IMR-90 (cell line): Measurements from ENCODE around the gene IL1B.

Experiments
- FOS ChIP-seq: fragments of 150-350 bp; IDR thresholded peaks from 2 replicates; pipeline ENCODE4 v1.6.1; 2016; ENCODE audit warnings: low read depth, low read length
- POLR2A ChIP-seq: IDR thresholded peaks from 2 replicates; pipeline ENCODE4 v1.6.1; 2012; ENCODE audit warnings: mild to moderate bottlenecking, low read depth, low read length
- RCOR1 ChIP-seq: IDR thresholded peaks from 2 replicates; pipeline ENCODE4 v1.6.1; 2012; ENCODE audit warnings: mild to moderate bottlenecking, low read length, improper control_type of control experiment; ENCODE audit not compliant: insufficient replicate concordance
- RFX5 ChIP-seq: IDR thresholded peaks from 2 replicates; pipeline ENCODE4 v1.8.0; 2012; ENCODE audit warnings: low read depth, mild to moderate bottlenecking, low read length, moderate library complexity
- TF ChIP-seq, protein P1 (sequence below): fragments of 150-350 bp; IDR thresholded peaks from 2 replicates; pipeline ENCODE4 v1.6.1; 2017; ENCODE audit warnings: mild to moderate bottlenecking, antibody characterized with exemption, low read length, low read depth
- TF ChIP-seq, protein P2 (sequence below): conservative IDR thresholded peaks from 2 replicates; pipeline ENCODE4 v1.5.1; 2012; ENCODE audit warnings: mild to moderate bottlenecking, low read depth, low read length, improper control_type of control experiment

DNA sequence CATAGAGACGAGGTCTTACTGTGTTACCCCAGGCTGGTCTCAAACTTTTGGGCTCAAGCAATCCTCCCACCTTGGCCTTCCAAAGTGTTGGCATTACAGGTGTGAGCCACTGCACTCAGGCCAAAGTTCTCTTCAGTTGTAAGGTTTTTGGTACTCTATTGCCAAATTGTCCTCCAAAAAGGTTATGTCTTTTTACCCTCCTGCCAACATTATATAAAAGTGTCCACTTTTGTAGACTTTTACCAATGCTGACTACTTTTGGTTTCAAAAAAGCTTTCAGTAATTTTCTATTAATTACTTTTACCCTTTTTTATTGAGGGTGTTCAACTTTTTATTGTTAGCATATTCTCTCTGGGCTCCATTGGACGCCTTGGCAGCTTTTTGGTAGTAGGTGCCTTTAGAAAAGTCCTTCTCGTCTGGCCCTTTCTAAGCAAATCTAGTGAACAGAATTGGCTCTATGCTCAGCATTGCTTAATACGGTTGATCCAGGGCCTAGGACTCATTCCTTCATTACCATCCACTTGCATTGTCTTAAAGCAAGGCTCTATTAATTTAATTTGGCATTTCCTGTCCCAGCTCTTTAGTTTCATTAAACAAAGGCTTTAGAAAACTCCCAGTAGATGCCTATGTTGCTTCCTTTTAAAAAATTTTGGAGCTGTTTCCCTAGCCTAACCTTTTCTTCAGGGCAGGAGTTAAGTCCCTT is 35.5 kb downstream of the IL1B start:
- TF ChIP-seq, protein P1, sequence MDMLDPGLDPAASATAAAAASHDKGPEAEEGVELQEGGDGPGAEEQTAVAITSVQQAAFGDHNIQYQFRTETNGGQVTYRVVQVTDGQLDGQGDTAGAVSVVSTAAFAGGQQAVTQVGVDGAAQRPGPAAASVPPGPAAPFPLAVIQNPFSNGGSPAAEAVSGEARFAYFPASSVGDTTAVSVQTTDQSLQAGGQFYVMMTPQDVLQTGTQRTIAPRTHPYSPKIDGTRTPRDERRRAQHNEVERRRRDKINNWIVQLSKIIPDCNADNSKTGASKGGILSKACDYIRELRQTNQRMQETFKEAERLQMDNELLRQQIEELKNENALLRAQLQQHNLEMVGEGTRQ = no peak
- TF ChIP-seq, protein P2, sequence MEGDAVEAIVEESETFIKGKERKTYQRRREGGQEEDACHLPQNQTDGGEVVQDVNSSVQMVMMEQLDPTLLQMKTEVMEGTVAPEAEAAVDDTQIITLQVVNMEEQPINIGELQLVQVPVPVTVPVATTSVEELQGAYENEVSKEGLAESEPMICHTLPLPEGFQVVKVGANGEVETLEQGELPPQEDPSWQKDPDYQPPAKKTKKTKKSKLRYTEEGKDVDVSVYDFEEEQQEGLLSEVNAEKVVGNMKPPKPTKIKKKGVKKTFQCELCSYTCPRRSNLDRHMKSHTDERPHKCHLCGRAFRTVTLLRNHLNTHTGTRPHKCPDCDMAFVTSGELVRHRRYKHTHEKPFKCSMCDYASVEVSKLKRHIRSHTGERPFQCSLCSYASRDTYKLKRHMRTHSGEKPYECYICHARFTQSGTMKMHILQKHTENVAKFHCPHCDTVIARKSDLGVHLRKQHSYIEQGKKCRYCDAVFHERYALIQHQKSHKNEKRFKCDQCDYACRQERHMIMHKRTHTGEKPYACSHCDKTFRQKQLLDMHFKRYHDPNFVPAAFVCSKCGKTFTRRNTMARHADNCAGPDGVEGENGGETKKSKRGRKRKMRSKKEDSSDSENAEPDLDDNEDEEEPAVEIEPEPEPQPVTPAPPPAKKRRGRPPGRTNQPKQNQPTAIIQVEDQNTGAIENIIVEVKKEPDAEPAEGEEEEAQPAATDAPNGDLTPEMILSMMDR = no peak
- TF ChIP-seq POLR2A = no peak
- no peak for TF ChIP-seq RCOR1
- TF ChIP-seq FOS = no peak
- no peak for TF ChIP-seq RFX5
